HFF-Myc (cell line): ENCODE measurements around the gene PANK3.
"Not testable (repeated sequence)": the region's sequence is repeated elsewhere in the genome, so short reads cannot be mapped to it uniquely, and the experiment has no call there.

Experiments used
- DNase-seq: peaks from one replicate; pipeline ENCODE4 v3.0.0-alpha.2; 2011; ENCODE audit warnings: low read depth; ENCODE audit errors: extremely low read depth
- H3K4me3 ChIP-seq: replicated peaks from 2 replicates; pipeline ENCODE4 v1.5.1; 2011; ENCODE audit warnings: low read depth, mild to moderate bottlenecking, control low read depth, low read length
- TF ChIP-seq, protein P1 (sequence below): IDR thresholded peaks from 2 replicates; pipeline ENCODE4 v1.5.1; 2012; ENCODE audit warnings: mild to moderate bottlenecking, low read depth, low read length, control low read depth; ENCODE audit errors: missing control alignments

PANK3 gene

DNA sequence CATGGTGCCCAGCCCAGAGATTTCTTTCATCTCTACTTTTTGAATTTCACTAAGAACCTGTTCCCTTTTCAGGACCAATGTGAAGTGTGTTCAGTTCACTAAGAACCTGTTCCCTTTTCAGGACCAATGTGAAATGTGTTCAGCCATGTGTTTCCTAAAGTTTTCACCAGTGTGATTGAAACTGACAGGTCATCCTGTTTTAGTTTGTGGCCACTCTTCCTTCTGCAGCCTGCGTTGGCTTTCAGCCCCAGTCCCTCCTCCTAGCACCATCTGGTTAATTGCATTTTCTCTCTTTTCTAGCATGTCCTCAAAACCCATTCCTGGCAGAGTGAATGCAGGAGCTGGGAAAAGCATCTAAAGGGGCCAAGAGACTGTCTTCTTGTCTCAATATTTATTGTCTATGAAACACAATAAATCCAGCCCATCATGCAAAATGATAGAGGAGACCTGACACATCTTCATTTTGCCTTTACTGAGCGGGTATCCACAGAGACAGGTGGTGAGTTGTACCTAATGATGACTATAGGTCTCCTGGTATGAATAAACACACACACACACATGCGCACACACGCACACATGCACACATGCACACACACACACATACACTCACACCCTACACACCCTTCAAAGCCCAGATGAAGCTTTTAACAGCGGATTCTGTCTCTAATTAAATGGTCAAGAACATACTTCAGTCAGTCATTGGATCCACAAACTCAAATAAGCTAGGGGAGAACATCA, 6.1 kb upstream of the PANK3 start:
- TF ChIP-seq, protein P1, sequence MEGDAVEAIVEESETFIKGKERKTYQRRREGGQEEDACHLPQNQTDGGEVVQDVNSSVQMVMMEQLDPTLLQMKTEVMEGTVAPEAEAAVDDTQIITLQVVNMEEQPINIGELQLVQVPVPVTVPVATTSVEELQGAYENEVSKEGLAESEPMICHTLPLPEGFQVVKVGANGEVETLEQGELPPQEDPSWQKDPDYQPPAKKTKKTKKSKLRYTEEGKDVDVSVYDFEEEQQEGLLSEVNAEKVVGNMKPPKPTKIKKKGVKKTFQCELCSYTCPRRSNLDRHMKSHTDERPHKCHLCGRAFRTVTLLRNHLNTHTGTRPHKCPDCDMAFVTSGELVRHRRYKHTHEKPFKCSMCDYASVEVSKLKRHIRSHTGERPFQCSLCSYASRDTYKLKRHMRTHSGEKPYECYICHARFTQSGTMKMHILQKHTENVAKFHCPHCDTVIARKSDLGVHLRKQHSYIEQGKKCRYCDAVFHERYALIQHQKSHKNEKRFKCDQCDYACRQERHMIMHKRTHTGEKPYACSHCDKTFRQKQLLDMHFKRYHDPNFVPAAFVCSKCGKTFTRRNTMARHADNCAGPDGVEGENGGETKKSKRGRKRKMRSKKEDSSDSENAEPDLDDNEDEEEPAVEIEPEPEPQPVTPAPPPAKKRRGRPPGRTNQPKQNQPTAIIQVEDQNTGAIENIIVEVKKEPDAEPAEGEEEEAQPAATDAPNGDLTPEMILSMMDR, result no peak
- no peak for DNase-seq
- H3K4me3 ChIP-seq, result no peak overlapping the region

DNA sequence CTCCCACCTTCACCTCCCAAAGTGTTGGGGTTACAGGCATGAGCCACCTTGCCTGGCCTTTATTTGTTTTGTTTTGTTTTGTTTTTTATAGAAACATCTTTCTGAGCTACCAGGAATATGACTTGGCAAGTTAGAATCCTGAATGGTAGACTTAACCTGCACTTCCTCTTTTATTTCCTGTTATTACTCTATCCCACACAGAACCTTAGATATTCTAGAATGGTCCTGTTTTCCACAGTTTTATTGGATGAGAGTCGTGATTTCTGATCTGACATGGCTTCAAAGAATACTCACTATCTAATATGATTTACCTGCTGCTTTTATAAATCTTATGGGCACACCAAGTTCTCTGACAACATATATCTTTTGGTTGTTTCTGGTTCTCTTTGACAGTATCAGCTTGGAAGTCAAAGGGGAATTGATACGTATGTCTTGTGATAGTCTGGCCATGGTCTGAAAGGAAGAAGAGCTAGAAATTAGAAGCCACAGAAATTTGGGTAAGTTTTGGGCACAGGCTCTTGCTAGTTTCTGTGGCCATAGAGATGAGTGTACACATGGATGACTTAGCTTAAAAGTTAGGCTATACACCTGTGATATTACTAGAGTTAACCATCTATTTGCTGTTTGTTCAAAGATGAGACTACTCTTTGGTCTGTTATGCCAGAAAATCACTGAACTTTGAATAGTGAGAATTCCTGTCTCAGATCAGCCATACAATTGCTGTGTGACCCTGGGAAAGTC, 4.7 kb upstream of the PANK3 start:
- TF ChIP-seq, protein P1, result no peak
- no peak overlapping the region for H3K4me3 ChIP-seq
- no peak for DNase-seq

DNA sequence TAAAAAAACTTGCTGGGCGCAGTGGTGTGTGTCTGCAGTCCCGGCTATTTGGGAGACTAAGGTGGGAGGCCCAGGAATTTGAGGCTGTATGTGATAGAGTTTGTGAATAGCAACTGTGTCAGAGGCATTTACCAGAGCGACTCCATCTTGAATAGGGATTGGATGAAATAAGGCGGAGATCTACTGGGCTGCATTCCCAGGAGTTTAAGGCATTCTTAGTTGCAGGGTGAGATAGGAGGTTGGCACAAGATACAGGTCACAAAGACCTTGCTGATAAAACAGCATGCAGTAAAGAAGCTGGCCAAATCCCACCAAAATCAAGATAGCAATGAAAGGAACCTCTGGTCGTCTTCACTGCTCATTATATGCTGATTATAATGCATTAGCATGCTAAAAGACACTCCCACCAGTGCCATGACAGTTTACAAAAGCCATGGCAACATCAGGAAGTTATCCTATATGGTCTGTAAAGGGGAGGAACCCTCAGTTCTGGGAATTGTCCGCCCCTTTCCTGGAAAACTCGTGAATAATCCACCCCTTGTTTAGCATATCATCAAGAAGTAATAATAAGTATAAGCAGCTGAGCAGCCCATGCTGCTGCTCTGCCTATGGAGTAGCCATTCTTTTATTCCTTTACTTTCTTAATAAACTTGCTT, 1.8 kb upstream of the PANK3 start:
- H3K4me3 ChIP-seq, DNase-seq: not testable (repeated sequence)

DNA sequence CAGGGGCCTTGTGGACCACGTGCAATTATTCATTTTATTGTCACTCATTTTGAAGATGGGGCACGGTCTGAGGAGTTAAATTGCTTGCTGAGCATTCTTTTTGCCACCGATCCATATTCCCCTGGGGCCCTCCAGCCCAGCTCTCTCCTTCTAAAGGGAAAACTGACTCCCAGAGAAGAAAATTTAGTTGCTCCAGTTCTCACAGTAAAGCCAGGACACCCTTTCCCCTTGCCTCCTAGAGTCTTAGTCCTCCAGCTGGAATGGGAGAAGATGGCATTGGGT, 1.0 kb upstream of the PANK3 start:
- H3K4me3 ChIP-seq, result peak overlapping the region; percentile 44
- TF ChIP-seq, protein P1, result no peak
- DNase-seq, result no peak

DNA sequence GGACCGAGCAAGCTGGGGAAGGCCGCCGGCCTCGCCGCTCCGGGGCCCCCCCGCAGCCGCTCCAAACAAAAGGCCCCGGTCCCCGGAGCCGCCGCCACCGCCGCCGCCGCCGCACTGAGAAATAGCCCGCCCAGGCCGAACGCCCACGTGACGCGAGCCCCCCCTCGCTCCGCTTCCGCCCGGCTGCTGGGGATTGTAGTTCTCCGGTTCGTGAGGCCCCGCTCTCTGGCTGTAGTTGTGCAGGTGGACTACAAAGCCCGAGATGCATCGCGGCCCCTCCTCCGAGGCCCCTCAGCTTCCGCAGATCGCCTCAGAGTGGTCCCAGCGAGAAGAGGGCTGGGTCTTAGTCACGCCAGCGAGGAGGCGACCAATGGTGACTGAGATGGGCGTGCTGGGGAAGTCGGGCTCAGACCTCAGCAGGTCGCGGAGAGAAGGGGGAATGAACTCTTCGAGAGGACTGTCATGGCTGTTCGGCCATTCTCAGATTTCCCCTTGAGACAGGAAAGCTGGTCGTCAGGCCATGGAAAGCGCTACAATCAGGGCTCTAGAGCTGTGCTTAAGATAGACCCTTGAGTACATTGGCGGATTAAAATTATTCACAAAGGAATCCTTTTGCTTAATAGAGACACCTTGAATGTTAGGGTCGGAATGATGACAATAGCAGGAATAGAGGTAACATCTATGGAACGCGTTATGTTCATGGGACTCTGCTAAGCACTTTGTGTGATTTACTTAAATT, 489 bp upstream of the PANK3 start:
- DNase-seq, result peak; percentile 98
- TF ChIP-seq, protein P1, result no peak
- peak overlapping the region; percentile 81 for H3K4me3 ChIP-seq

DNA sequence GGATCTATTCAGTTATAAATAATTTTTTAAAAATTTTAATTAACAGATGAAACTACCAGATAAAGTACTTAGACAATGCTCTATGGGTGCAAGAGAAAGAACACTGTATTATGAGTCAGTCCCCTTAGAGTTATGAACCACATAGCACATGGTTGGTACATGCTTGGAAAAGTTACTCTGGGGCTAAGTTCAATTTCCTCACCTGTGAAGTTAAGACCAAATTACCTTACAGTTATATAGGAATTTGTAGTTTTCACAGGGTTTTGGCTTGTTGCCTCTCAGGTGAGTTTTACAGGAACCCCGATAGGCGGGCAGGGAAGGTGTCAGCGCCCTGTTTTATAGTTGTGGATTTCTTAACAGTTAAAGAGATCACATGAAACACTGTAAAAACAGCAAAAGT, 1.2 kb downstream of the PANK3 start:
- no peak for DNase-seq
- H3K4me3 ChIP-seq, result peak overlapping the region; percentile 81

More for the DNA sequence above, 1.2 kb downstream of the PANK3 start:
- TF ChIP-seq, protein P1, result no peak
